Gastrocnemius medialis (tissue), 4 donors: ENCODE data around the gene APBA2. TPM values are rescaled to one million over a fixed set of nuclear protein-coding genes. Genes with fewer than 3 reads are reported as not detected.
A peak's percentile ranks its signal among the peaks of the same experiment; 100 is the strongest.

Experiments
- ATAC-seq, 2 donors: fragments of 150-250 bp; one replicate each; pipeline ENCODE4 v1.9.1; 2016
- DNase-seq, 2 donors: peaks; one replicate each; pipeline ENCODE4 v3.0.0-alpha.2; 2019
- H3K27ac ChIP-seq, 4 donors: fragments of 200-600 bp; sonication (generic); 1 replicate in 1 of 4; 2 replicates in 3 of 4; pipeline ENCODE4 v1.5.1; 2016 to 2018; ENCODE audit warnings: mild to moderate bottlenecking in 2 of 4, moderate library complexity in 1 of 4
- H3K27me3 ChIP-seq, 3 donors: fragments of 200-600 bp; sonication (generic) in 2 of 3; 1 replicate in 1 of 3; 2 replicates in 2 of 3; pipeline versions ENCODE4 v1.5.1 to v1.6.0; 2016 to 2019; ENCODE audit warnings: mild to moderate bottlenecking in 1 of 3, moderate library complexity in 1 of 3
- H3K36me3 ChIP-seq, 2 donors: fragments of 200-600 bp; sonication (generic) in 1 of 2; one replicate each; pipeline ENCODE4 v1.5.1; 2017 to 2018
- H3K4me1 ChIP-seq, 2 donors: fragments of 200-600 bp; sonication (generic) in 1 of 2; one replicate each; pipeline ENCODE4 v1.5.1; 2016 to 2017; ENCODE audit warnings: mild to moderate bottlenecking in 2 of 2
- H3K4me3 ChIP-seq, 4 donors: fragments of 200-600 bp; sonication (generic) in 3 of 4; 1 replicate in 1 of 4; 2 replicates in 3 of 4; pipeline ENCODE4 v1.5.1; 2016 to 2019; ENCODE audit warnings: mild to moderate bottlenecking in 2 of 4
- H3K9me3 ChIP-seq, 3 donors: fragments of 200-600 bp; sonication (generic) in 2 of 3; 1 replicate in 1 of 3; 2 replicates in 2 of 3; pipeline ENCODE4 v1.5.1; 2016 to 2019
- POLR2A ChIP-seq, 2 donors: fragments of 450-650 bp; IDR thresholded peaks; one replicate each; pipeline ENCODE4 v1.6.1; 2017; ENCODE audit warnings: antibody characterized with exemption in 2 of 2, mild to moderate bottlenecking in 2 of 2, moderate library complexity in 2 of 2
- in situ Hi-C, 4 donors: fragments of 200-750 bp; cut with MboI; loops; one replicate each; pipeline versions ENCODE4 v1.15.0 to v1.8.0; 2017; ENCODE audit warnings: low sequenced_read_pairs in 4 of 4
- intact Hi-C: fragments of 100-400 bp; cut with DNase I; formaldehyde crosslinking; loops from one replicate; pipeline ENCODE4 v1.15.1; 2023; ENCODE audit warnings: low total_unique reads
- total RNA-seq, 4 donors: library from RNA; depleted of rRNA; stranded (reverse); fragments of >200 nt; gene quantifications; one replicate each; pipeline versions ENCODE4 v1.1.0 to v1.2.3, GENCODE V29; 2016
- TF ChIP-seq, protein P1 (sequence below), 5 experiments: fragments of 450-650 bp in 3 of 5; fragments of 200-600 bp in 2 of 5; sonication (generic) in 2 of 5; IDR thresholded peaks in 4 of 5; conservative IDR thresholded peaks in 1 of 5; 1 replicate in 4 of 5; 2 replicates in 1 of 5; pipeline ENCODE4 v1.5.1; 2016 to 2019; ENCODE audit warnings: antibody characterized with exemption in 5 of 5, mild to moderate bottlenecking in 3 of 5, moderate library complexity in 3 of 5

Gene APBA2
- total RNA-seq, 4 donors from 2014 or later: 0.19 to 0.31 TPM; not detected in 2

DNA sequence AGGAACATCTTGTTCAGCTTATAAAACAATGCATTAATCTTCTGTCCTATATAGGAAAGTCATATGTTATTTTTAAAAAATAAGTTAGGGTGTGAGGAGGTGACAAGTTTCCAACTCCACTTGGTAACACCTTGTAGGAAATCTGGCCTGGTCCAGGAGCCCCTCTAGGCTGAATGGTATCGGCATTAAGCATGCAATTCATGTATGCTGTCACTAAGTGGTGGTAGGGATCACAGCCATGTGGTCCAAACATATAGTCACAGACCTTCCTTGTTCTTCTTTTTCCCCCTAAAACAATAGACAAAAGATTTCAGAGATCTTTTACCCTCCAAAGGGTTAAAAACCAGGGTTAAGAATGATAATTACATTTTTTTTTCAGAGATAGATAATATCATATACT is 4.2 kb upstream of the APBA2 start:
- H3K9me3 ChIP-seq: no peaks in the 10 kb centered on the region
- no peak overlapping the region for H3K4me3 ChIP-seq
- TF ChIP-seq, protein P1, sequence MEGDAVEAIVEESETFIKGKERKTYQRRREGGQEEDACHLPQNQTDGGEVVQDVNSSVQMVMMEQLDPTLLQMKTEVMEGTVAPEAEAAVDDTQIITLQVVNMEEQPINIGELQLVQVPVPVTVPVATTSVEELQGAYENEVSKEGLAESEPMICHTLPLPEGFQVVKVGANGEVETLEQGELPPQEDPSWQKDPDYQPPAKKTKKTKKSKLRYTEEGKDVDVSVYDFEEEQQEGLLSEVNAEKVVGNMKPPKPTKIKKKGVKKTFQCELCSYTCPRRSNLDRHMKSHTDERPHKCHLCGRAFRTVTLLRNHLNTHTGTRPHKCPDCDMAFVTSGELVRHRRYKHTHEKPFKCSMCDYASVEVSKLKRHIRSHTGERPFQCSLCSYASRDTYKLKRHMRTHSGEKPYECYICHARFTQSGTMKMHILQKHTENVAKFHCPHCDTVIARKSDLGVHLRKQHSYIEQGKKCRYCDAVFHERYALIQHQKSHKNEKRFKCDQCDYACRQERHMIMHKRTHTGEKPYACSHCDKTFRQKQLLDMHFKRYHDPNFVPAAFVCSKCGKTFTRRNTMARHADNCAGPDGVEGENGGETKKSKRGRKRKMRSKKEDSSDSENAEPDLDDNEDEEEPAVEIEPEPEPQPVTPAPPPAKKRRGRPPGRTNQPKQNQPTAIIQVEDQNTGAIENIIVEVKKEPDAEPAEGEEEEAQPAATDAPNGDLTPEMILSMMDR (IDR thresholded peaks at IDR 0.05 in 4 of 5, conservative IDR thresholded peaks at IDR 0.05 in 1 of 5): no peak
- TF ChIP-seq POLR2A (IDR thresholded peaks at IDR 0.05): no peak
- H3K36me3 ChIP-seq: no peaks in the 10 kb centered on the region
- no peak overlapping the region for H3K27ac ChIP-seq
- DNase-seq (no peak), ATAC-seq (no peak)
- intact Hi-C loops: no loop called here
- H3K4me1 ChIP-seq: no peaks in the 10 kb centered on the region
- in situ Hi-C loops: no loop called here
- peaks cover 9 to 18% (median 12%) of the 10 kb centered on the region in 3 donors for H3K27me3 ChIP-seq

DNA sequence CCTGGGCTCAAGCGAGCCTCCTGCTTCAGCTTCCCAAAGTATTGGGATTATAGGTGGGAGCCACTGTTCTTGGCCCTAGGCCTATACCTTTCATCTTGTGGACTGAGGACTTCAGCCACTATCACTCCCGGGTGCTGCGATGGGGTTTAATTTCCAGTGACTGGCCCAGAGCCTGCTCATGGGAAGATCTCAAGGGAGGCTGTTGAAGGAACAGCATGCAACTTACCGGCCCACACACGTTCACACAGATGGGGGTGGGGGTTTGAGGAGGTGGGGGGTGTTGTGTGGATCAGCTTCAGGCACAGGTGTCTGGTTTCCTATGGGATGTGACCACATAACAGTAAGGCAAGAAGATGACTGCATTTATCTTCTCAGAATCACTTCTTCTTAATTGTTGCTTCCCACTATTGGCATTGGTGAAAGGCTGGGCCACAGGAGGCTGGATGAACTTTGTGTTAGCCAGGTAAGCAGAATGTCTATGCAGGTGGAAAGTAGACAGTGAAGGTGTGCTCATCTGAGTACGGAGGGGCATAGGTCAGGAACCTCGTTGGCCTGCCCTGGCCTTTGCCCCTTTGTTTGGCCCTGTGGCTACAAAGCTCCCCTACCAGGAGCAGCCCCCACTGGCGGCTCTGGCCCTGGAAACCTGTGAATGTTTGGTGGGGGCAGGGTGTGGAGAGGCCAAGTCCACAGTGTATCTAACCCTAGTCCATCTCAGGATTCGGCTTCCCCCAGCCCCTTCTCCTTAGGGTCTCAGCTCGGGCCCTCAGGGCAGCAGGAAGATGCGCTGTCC is 1.4 kb upstream of the APBA2 start:
- DNase-seq: no peak
- peaks cover 14 to 26% (median 19%) of the 10 kb centered on the region in 3 donors for H3K27me3 ChIP-seq

DNA sequence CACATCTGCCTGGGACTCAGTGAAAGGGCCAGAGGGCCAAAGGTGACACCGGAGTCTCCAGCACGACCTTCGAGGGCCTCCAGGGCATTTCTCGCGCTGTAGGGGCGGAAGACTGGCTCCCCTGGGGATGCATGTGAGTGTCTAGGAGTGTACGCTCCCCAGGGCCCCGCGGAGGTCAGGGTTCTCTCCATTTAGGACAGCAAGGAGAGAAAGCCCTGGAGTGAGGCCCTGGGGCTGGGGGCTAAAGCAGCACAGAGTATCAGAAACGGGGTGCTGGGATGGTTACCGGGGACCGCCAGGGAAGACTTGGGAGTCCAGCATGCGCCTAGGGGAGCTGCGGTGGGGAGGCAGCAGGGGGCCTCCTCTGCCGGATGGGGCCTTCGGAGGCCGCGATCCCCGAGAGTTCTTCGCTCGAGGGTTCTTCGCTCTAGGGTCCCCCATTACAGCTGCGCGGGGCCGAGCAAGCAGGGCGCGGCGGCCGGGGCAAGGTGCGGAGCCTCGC is 595 bp upstream of the APBA2 start:
- Histone ChIP-seq H3K27me3 (peaks cover 14 to 26% (median 19%) of the 10 kb centered on the region in 3 donors), H3K4me1 (no peaks in the 10 kb centered on the region), H3K36me3 (no peaks in the 10 kb centered on the region), H3K4me3 (peak overlapping the region in 2 of 4 donors; percentile 28 to 29), H3K27ac (no peak overlapping the region), H3K9me3 (no peaks in the 10 kb centered on the region)
- no peak for ATAC-seq
- DNase-seq: no peak
- no peak for TF ChIP-seq POLR2A (IDR thresholded peaks at IDR 0.05)
- TF ChIP-seq, protein P1 (IDR thresholded peaks at IDR 0.05 in 4 of 5, conservative IDR thresholded peaks at IDR 0.05 in 1 of 5): no peak
- in situ Hi-C loops: no loop called here
- intact Hi-C loops: no loop called here

More for the DNA sequence above, 1.4 kb upstream of the APBA2 start:
- no peak overlapping the region for H3K4me3 ChIP-seq
- intact Hi-C loops (no loop called here), in situ Hi-C loops (no loop called here)
- H3K36me3 ChIP-seq: no peaks in the 10 kb centered on the region
- no peaks in the 10 kb centered on the region for H3K9me3 ChIP-seq
- TF ChIP-seq, protein P1 (IDR thresholded peaks at IDR 0.05 in 4 of 5, conservative IDR thresholded peaks at IDR 0.05 in 1 of 5): no peak
- no peak for TF ChIP-seq POLR2A (IDR thresholded peaks at IDR 0.05)
- no peak for ATAC-seq
- no peaks in the 10 kb centered on the region for H3K4me1 ChIP-seq
- H3K27ac ChIP-seq: no peak overlapping the region

DNA sequence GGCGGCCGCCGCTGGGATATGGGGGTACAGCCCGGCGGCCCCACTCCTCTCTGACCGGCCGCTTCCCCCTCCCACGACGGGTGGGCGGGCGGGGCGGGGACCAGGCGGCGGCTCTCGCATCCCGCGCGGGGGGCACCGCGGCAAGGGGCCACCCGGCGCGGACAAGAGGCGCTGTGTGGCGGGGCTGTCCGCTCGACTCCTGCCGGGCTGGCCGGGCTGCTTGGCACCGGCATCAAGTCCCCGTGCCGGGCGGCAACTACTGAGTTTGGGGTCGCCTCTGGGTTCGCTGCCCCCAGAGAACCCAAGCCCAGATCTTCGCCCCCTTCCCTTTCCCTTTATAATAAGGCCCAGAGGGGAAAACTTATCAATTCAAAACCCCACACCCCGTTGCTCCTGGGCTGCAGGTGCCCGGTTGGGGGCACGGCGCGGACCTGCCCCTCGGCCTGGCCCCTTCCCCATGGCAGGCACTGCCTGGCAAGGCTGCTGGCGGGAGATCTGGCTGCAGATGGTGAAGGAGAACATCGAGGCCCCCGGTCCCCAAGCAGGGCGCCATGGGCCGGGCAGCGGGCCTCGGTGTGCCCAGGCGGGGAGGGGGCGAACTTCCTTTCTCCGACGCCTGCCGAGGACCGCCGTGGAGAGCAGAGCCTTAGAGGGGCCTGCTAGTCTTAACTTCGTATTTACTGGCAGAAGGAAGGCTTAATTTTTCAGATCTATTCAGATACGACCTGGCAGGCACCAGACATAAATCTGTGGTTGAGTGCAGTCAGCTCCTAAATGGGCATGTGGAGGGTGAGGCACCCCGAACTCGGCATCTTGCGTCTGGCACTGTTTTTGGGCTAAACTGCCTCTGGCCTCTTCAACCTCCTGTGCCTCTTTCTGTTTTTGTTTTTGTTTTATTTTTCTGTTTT is 911 bp downstream of the APBA2 start:
- DNase-seq (no peak), ATAC-seq (no peak)
- in situ Hi-C loops (no loop called here), intact Hi-C loops (no loop called here)
- TF ChIP-seq, protein P1 (IDR thresholded peaks at IDR 0.05 in 4 of 5, conservative IDR thresholded peaks at IDR 0.05 in 1 of 5): no peak
- TF ChIP-seq POLR2A (IDR thresholded peaks at IDR 0.05): no peak
- peak overlapping the region in 2 of 4 donors; percentile 28 to 32 for H3K4me3 ChIP-seq
- H3K4me1 ChIP-seq: no peaks in the 10 kb centered on the region
- no peak overlapping the region for H3K27ac ChIP-seq
- H3K27me3 ChIP-seq: peaks cover 14 to 26% (median 19%) of the 10 kb centered on the region in 3 donors
- H3K36me3 ChIP-seq: no peaks in the 10 kb centered on the region
- no peaks in the 10 kb centered on the region for H3K9me3 ChIP-seq
